ENCODE results near the gene AMDHD1. TPM values are rescaled to one million over a fixed set of nuclear protein-coding genes. Genes with fewer than 3 reads are reported as not detected.

Gene AMDHD1
- total RNA-seq, 1 donor from 2014 or later, result not detected

DNA sequence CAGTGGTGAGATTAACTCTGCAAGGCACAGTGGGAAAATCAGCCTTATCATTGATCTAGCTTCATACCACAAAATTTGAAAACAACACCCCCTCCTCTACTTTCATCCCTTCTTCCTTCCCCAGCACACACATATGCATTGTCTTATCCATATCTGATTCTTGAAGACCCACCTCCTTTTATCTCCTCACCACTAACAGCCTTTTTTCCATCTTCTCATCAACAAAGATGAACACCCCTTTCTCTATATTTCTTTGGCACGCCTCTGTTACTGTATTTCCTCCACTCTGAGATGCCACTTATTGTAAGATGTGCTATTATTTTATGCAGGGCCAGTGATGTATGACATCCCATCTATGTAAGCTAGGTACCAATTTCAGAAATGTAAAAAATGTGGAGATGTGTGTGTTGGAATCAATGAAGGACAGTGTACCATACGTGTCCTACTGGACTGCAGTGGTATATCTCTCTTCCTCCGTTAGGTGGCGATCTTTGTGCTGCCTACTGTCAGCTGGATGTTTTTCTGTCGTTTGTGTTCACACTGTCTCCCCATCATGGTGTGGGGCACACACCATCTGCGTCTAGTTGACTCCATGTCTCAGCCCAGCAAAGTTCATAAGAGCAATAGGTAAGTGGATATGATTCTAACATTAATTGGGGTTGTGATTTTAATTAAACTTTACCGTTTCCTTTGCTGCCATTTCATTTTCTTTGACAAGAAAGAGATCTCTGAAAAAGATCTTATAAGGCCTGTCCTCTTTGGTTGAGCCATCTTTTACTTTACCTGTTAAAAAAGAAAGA, 24.7 kb upstream of the AMDHD1 start:
- H3K36me3 Mint-ChIP-seq (ENCODE audit: unreplicated experiment), result no peaks in the 10 kb centered on the region
- no peaks in the 10 kb centered on the region for H3K27me3 Mint-ChIP-seq (ENCODE audit: unreplicated experiment)
- peaks cover 2% of the 10 kb centered on the region for H3K4me1 Mint-ChIP-seq (ENCODE audit: low read depth, unreplicated experiment)
- DNase-seq, result peak; percentile 33
- no peak overlapping the region for H3K27ac Mint-ChIP-seq (ENCODE audit: unreplicated experiment)
- H3K4me3 Mint-ChIP-seq (ENCODE audit: unreplicated experiment), result no peak overlapping the region
- H3K9me3 Mint-ChIP-seq (ENCODE audit: unreplicated experiment), result no peaks in the 10 kb centered on the region
- TF ChIP-seq, protein P1, sequence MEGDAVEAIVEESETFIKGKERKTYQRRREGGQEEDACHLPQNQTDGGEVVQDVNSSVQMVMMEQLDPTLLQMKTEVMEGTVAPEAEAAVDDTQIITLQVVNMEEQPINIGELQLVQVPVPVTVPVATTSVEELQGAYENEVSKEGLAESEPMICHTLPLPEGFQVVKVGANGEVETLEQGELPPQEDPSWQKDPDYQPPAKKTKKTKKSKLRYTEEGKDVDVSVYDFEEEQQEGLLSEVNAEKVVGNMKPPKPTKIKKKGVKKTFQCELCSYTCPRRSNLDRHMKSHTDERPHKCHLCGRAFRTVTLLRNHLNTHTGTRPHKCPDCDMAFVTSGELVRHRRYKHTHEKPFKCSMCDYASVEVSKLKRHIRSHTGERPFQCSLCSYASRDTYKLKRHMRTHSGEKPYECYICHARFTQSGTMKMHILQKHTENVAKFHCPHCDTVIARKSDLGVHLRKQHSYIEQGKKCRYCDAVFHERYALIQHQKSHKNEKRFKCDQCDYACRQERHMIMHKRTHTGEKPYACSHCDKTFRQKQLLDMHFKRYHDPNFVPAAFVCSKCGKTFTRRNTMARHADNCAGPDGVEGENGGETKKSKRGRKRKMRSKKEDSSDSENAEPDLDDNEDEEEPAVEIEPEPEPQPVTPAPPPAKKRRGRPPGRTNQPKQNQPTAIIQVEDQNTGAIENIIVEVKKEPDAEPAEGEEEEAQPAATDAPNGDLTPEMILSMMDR (IDR thresholded peaks at IDR 0.05; ENCODE audit: partially characterized antibody, unreplicated experiment), result peak; percentile 80

- H3K36me3 Mint-ChIP-seq (ENCODE audit: unreplicated experiment), result no peaks in the 10 kb centered on the region
Measured at GRCh38 chr12:95919110-95919509, 24.0 kb upstream of the AMDHD1 start.

DNA sequence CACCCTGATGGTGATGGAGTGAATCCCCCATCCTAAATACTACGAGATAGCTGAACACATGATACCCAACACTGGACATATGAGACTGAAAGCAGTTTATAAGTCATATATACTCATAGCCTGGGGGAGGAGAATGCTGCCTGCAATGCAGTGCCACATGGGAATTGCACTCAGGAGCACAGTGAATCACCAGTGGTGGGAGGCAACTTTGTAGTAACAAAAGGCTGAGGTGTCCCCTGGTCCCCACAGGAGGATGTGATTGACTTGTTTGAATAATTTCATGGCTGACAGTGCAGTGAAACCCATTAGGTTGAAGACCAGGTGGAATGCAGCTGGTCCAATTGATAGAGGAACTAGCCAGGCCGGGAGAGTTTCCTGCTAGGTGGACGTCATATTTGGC, 20.9 kb upstream of the AMDHD1 start:
- TF ChIP-seq, protein P1 (IDR thresholded peaks at IDR 0.05; ENCODE audit: partially characterized antibody, unreplicated experiment), result no peak
- Mint-ChIP-seq H3K4me3 (ENCODE audit: unreplicated experiment) (no peak overlapping the region), H3K36me3 (ENCODE audit: unreplicated experiment) (no peaks in the 10 kb centered on the region), H3K27ac (ENCODE audit: unreplicated experiment) (no peak overlapping the region), H3K4me1 (ENCODE audit: low read depth, unreplicated experiment) (no peaks in the 10 kb centered on the region), H3K27me3 (ENCODE audit: unreplicated experiment) (no peaks in the 10 kb centered on the region), H3K9me3 (ENCODE audit: unreplicated experiment) (no peaks in the 10 kb centered on the region)
- DNase-seq, result no peak

More at GRCh38 chr12:95919110-95919509, 24.0 kb upstream of the AMDHD1 start:
- Mint-ChIP-seq H3K27ac (ENCODE audit: unreplicated experiment) (no peak overlapping the region), H3K4me3 (ENCODE audit: unreplicated experiment) (no peak overlapping the region), H3K9me3 (ENCODE audit: unreplicated experiment) (no peaks in the 10 kb centered on the region), H3K4me1 (ENCODE audit: low read depth, unreplicated experiment) (peaks cover 2% of the 10 kb centered on the region), H3K27me3 (ENCODE audit: unreplicated experiment) (no peaks in the 10 kb centered on the region)
- no peak for DNase-seq
- TF ChIP-seq, protein P1 (IDR thresholded peaks at IDR 0.05; ENCODE audit: partially characterized antibody, unreplicated experiment), result no peak

DNA sequence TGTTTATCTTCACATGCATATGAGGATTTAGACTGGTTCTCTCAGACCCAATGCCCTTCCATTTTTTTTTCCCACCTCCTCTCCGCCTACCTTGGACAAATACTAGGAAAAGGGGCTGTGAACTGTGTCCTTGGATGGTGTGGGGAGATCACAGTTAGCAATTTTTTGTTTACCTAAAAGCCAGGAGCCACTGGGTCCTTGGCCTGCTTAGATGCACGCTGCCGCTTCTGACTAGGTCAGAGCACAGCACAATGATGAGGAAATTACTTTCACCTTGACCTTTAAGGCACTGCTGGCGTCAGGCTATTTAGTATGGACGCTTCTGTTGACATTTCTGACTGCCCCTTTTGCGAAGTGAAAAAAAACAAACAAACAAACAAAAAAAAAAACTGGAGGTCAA, 2.6 kb upstream of the AMDHD1 start:
- no peaks in the 10 kb centered on the region for H3K36me3 Mint-ChIP-seq (ENCODE audit: unreplicated experiment)
- no peak overlapping the region for H3K27ac Mint-ChIP-seq (ENCODE audit: unreplicated experiment)
- no peaks in the 10 kb centered on the region for H3K4me1 Mint-ChIP-seq (ENCODE audit: low read depth, unreplicated experiment)
- peaks cover 4% of the 10 kb centered on the region for H3K9me3 Mint-ChIP-seq (ENCODE audit: unreplicated experiment)
- no peak for DNase-seq
- H3K27me3 Mint-ChIP-seq (ENCODE audit: unreplicated experiment), result no peaks in the 10 kb centered on the region
- TF ChIP-seq, protein P1 (IDR thresholded peaks at IDR 0.05; ENCODE audit: partially characterized antibody, unreplicated experiment), result no peak
- no peak overlapping the region for H3K4me3 Mint-ChIP-seq (ENCODE audit: unreplicated experiment)

- Mint-ChIP-seq H3K27ac (ENCODE audit: unreplicated experiment) (no peak overlapping the region), H3K27me3 (ENCODE audit: unreplicated experiment) (no peaks in the 10 kb centered on the region), H3K36me3 (ENCODE audit: unreplicated experiment) (no peaks in the 10 kb centered on the region), H3K4me1 (ENCODE audit: low read depth, unreplicated experiment) (no peaks in the 10 kb centered on the region), H3K4me3 (ENCODE audit: unreplicated experiment) (peak overlapping the region; percentile 96), H3K9me3 (ENCODE audit: unreplicated experiment) (peaks cover 4% of the 10 kb centered on the region)
- TF ChIP-seq, protein P1 (IDR thresholded peaks at IDR 0.05; ENCODE audit: partially characterized antibody, unreplicated experiment), result no peak
- no peak for DNase-seq
Measured at GRCh38 chr12:95942101-95942523, 1.0 kb upstream of the AMDHD1 start.

Measured in glutamatergic neuron (in vitro differentiated cells).